ENCODE measurements around the gene EIF4B. TPM values are rescaled to one million over a fixed set of nuclear protein-coding genes. Genes with fewer than 3 reads are reported as not detected.

Gene EIF4B, protein sequence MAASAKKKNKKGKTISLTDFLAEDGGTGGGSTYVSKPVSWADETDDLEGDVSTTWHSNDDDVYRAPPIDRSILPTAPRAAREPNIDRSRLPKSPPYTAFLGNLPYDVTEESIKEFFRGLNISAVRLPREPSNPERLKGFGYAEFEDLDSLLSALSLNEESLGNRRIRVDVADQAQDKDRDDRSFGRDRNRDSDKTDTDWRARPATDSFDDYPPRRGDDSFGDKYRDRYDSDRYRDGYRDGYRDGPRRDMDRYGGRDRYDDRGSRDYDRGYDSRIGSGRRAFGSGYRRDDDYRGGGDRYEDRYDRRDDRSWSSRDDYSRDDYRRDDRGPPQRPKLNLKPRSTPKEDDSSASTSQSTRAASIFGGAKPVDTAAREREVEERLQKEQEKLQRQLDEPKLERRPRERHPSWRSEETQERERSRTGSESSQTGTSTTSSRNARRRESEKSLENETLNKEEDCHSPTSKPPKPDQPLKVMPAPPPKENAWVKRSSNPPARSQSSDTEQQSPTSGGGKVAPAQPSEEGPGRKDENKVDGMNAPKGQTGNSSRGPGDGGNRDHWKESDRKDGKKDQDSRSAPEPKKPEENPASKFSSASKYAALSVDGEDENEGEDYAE
- 1,379 and 2,365 TPM in 2 replicates for total RNA-seq (ENCODE audit: low replicate concordance)

GRCh38 chr12:53005986-53006809, at the start of gene EIF4B:
TSS of gene EIF4B (plus strand) at chr12:53006456. CDS start at chr12:53006484, 28 bp downstream.

DNA sequence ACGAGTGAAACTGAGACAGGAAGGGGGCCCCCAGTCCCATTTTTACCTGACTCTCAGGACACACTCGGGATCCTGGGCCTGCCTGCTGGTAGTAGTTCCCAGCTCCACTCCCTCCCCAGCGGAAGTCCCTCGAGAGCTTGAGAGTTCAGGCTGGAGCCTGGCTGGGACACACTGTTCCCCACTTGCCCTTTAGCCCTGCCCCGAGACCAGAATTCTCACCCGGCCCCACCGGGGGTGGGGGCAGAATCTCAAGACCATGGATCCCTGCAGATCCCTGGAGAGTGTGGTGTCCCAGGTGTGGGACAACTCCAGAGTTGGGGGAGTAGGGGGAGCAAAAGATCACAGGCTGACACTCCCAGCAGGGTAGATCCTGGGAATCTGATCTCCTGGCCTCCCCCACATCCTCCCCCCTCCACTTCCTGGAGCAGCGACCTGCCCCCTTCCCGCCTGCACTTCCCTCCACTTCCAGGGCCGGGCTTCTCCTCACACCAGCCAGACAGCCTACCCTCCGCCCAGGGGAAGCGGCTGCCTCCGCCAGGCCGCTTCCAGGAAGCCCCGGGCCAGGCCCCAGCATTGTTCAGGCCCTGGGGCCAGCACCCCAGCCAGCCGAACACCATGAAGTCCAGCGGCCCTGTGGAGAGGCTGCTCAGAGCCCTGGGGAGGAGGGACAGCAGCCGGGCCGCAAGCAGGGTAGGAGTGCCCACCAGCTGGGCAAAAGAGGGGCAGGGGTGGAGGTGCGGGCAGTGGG, 43.5 kb downstream of the EIF4B start, which contains the start of gene TNS2:
TSS of gene TNS2 (plus strand) at position 495 of the 748 bp plus-strand sequence. CDS start at position 616, 121 bp downstream.

GRCh38 chr12:53079226-53080117, 73.2 kb downstream of the EIF4B start, which contains the start of gene SPRYD3:
TSS of gene SPRYD3 (minus strand) at chr12:53079390. CDS start at chr12:53079333, 57 bp downstream.

Other genes with a start within 250 kb of the EIF4B start
- gene KRT76, start 229.1 kb upstream of the EIF4B start, total RNA-seq (ENCODE audit: low replicate concordance) = not detected in 2 replicates
- not detected in 2 replicates for gene KRT3, start 210.3 kb upstream of the EIF4B start, total RNA-seq (ENCODE audit: low replicate concordance)
- not detected in 2 replicates for gene KRT4, start 192.3 kb upstream of the EIF4B start, total RNA-seq (ENCODE audit: low replicate concordance)
- gene KRT79, start 172.1 kb upstream of the EIF4B start, total RNA-seq (ENCODE audit: low replicate concordance) = not detected in 2 replicates
- gene KRT78, start 157.5 kb upstream of the EIF4B start, total RNA-seq (ENCODE audit: low replicate concordance) = not detected in 2 replicates
- 0.70 and 67.9 TPM in 2 replicates for gene KRT8, start 101.4 kb upstream of the EIF4B start, total RNA-seq (ENCODE audit: low replicate concordance)
- gene KRT18, start 57.3 kb upstream of the EIF4B start, total RNA-seq (ENCODE audit: low replicate concordance) = 6.7 and 426 TPM in 2 replicates
- 19.6 and 37.2 TPM in 2 replicates for gene TNS2, start 43.6 kb downstream of the EIF4B start, total RNA-seq (ENCODE audit: low replicate concordance)
- 21.0 and 35.6 TPM in 2 replicates for gene SPRYD3, start 72.9 kb downstream of the EIF4B start, total RNA-seq (ENCODE audit: low replicate concordance)
- gene IGFBP6, start 91.2 kb downstream of the EIF4B start, total RNA-seq (ENCODE audit: low replicate concordance) = 364 and 722 TPM in 2 replicates
- not detected in 2 replicates for gene SOAT2, start 97.0 kb downstream of the EIF4B start, total RNA-seq (ENCODE audit: low replicate concordance)
- gene ZNF740, start 174.3 kb downstream of the EIF4B start, total RNA-seq (ENCODE audit: low replicate concordance) = 11.2 and 11.3 TPM in 2 replicates
- 4.4 and 11.5 TPM in 2 replicates for gene CSAD, start 174.5 kb downstream of the EIF4B start, total RNA-seq (ENCODE audit: low replicate concordance)
- gene ITGB7, start 200.8 kb downstream of the EIF4B start, total RNA-seq (ENCODE audit: low replicate concordance) = 0.15 and 0.47 TPM in 2 replicates
- 17.7 and 22.6 TPM in 2 replicates for gene RARG, start 225.8 kb downstream of the EIF4B start, total RNA-seq (ENCODE audit: low replicate concordance)

Data from smooth muscle cell of the coronary artery (primary cell).